Urinary bladder (tissue), 4 donors: ENCODE data around the gene XRCC4. TPM values are rescaled to one million over a fixed set of nuclear protein-coding genes. Genes with fewer than 3 reads are reported as not detected.
"Not testable (repeated sequence)": the region's sequence is repeated elsewhere in the genome, so short reads cannot be mapped to it uniquely, and the experiment has no call there.

Experiments used
- DNase-seq: peaks from one replicate; pipeline ENCODE4 v3.0.0-alpha.2; 2015; ENCODE audit errors: extremely low spot score
- H3K27ac ChIP-seq: one replicate; pipeline ENCODE4 v1.5.1; 2013; ENCODE audit warnings: low read depth, mild to moderate bottlenecking, moderate library complexity
- H3K36me3 ChIP-seq: one replicate; pipeline ENCODE4 v1.6.1; 2013; ENCODE audit warnings: mild to moderate bottlenecking, moderate library complexity; ENCODE audit not compliant: insufficient read depth
- H3K4me1 ChIP-seq: one replicate; pipeline ENCODE4 v1.6.1; 2013; ENCODE audit warnings: mild to moderate bottlenecking, moderate library complexity; ENCODE audit not compliant: insufficient read depth
- H3K4me3 ChIP-seq: one replicate; pipeline ENCODE4 v1.5.1; 2013; ENCODE audit warnings: low read depth, low read length
- WGBS: extraction: QIAGEN DNeasy Blood & Tissue Kit; methylation state at CpG from one replicate; pipeline ENCODE4 v1.1.7; 2013; 5-methylcytosine and 5-hydroxymethylcytosine counted together
- polyA plus RNA-seq: library from polyadenylated mRNA; stranded (reverse); fragments of 200-250 nt; gene quantifications from one replicate; pipeline ENCODE4 v1.2.3, GENCODE V29; 2013
- total RNA-seq: library from RNA; depleted of rRNA; stranded (reverse); fragments of >200 nt; gene quantifications from one replicate; pipeline ENCODE4 v1.2.3, GENCODE V29; 2014
- donor health status: healthy with polysubstance abuse.
- donor health status: healthy.

XRCC4 gene
- total and polyA plus RNA-seq, 2 donors, result 8.0 to 12.1 TPM

DNA sequence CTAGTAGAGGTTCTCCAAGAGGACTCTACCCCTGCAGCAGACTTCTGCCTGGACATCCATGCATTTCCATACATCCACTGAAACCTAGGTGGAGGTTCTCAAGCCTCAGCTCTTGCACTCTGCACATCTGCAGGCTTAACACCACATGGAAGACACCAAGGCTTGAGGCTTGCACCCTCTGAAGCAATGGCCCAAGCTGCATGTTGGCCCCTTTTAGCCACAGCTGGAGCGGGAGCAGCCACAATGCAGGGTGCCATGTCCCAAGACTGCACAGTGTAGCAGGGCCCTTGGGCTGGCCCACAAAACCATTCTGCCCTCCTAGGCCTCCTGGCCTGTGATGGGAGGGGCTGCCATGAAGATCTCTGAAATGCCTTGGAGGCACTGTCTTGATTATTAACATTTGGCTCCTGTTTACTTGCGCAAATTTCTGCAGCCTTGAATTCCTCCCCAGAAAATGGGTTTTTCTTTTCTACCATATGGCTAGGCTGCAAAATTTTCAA lies 271.0 kb downstream of the XRCC4 start:
- Histone ChIP-seq H3K4me1 (no peaks in the 10 kb centered on the region), H3K27ac (no peak overlapping the region), H3K4me3 (no peak overlapping the region), H3K36me3 (no peaks in the 10 kb centered on the region)
- 99% methylated on average over 2 of the region's 2 CpGs for WGBS
- no peak for DNase-seq

DNA sequence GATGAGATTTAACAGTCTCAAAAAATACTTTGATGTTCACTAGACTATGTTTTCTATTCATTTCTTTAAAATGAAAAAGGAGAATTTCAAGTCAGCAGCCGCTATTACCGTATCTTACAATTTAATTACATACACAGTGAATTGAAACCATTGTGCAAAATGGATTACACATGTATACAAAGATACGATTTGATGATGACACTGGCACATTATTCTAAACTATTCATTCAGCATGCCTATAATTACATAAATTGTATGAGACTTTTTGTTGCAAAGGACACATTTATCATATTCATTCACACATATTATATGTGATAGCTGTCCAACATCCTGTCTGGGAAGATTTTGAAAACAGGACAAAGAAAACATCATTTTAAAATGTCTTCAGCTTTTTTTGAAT lies 275.9 kb downstream of the XRCC4 start:
- 83% methylated on average over 3 of the region's 3 CpGs for WGBS
- no peak overlapping the region for H3K4me3 ChIP-seq
- H3K4me1 ChIP-seq, result no peaks in the 10 kb centered on the region

DNA sequence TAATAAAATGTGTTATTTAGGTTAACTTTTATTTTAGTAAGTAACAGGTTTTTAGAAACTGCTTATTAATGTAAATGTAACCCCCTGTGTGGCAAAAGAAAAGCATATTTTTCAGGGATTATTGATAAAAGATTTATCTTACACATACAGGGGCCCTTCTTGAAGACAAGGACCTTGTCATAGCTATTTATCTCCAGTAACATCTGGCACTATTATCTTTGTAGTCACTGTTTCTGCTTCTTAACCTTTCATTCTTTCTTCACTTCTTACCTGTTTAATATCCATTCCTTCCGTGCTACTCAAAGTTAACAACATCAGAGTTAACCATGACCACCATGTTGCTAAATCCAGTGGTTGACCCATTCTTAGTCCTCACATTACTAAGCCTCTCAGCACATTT lies 276.4 kb downstream of the XRCC4 start:
- Histone ChIP-seq H3K4me1 (no peaks in the 10 kb centered on the region), H3K27ac (no peak overlapping the region), H3K4me3 (no peak overlapping the region), H3K36me3 (no peaks in the 10 kb centered on the region)
- DNase-seq, result no peak
- WGBS, result 85% methylated on average over 1 of the region's 1 CpG

More for the DNA sequence above, 275.9 kb downstream of the XRCC4 start:
- no peak for DNase-seq
- Histone ChIP-seq H3K27ac (no peak overlapping the region), H3K36me3 (no peaks in the 10 kb centered on the region)

DNA sequence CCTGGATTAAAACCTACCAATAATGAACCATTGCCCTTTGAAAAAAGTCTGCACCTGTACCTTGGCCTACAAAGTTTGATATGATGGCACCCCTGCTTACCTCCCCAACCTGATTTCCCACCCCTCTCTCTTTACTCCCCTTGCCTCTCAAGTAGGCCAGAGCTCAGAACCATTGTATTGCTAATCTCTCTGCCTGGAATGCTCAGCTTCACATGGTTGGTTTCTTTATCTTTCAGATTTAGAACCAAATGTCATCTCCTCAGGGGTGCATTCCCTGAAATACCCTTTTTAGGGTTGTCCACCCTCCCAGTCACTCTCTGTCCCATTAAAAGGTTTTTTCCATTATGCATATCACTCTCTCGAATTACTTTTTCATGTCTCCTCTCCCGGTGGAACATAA lies 277.6 kb downstream of the XRCC4 start:
- Histone ChIP-seq H3K4me3 (no peak overlapping the region), H3K36me3 (no peaks in the 10 kb centered on the region), H3K27ac (no peak overlapping the region), H3K4me1 (no peaks in the 10 kb centered on the region)
- WGBS, result 50% methylated on average over 2 of the region's 2 CpGs
- no peak for DNase-seq

DNA sequence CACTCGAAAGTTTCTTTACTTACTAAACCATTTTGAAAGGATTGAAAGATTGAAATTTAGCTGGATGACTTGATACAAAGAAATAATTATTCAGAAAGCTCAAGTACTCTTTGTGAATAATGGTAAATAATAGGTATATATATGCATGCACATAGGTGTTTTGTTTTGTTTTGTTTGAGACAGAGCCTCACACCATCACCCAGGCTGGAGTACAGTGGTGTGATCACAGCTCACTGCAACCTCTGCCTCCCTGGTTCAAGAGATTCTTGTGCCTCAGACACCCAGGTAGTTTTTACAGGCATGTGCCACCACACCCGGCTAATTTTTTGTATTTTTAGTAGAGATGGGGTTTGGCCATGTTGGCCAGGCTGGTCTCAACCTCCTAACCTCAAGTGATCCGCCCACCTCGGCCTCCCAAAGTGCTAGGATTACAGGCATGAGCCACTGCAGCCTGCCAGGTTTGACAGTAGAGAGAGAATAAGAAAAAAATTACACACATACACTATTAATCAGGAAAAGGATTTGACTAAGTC lies 278.2 kb downstream of the XRCC4 start:
- not testable (repeated sequence) for H3K27ac ChIP-seq, H3K36me3 ChIP-seq, H3K4me3 ChIP-seq, DNase-seq, H3K4me1 ChIP-seq
- WGBS, result 79% methylated on average over 4 of the region's 4 CpGs

DNA sequence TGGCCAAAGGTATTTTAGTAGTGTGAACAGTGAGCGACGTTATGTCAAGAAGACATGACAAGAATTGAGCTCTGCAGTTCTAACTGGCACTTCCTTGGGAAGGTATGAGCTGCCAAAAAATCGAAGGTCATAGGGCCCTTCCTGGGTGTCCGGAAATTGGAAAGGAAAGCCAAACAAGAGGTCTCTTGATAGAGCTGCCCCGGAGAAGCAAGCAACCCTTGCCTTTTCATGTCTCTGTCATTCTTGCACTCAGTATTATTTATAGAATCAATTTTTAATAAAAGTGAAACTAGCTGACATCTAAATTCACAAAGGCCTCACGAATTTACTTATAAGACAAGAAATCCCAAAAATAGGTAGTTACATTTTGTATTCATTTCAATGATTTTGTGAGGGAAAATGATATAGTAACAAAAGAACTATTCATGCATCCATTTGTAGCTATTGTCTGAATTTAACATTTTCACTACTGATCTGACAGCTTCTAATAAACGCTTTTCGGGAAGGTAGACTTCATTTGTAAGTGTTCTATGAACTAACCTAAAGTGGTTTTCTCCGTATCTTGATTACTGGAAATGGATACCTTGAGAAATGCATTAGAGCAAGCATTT lies 280.4 kb downstream of the XRCC4 start:
- Histone ChIP-seq H3K4me3 (no peak overlapping the region), H3K27ac (no peak overlapping the region), H3K4me1 (no peaks in the 10 kb centered on the region), H3K36me3 (no peaks in the 10 kb centered on the region)
- WGBS, result 93% methylated on average over 9 of the region's 9 CpGs
- DNase-seq, result no peak

- Histone ChIP-seq H3K4me3 (no peak overlapping the region), H3K27ac (no peak overlapping the region), H3K36me3 (no peaks in the 10 kb centered on the region), H3K4me1 (no peaks in the 10 kb centered on the region)
- DNase-seq, result no peak
- 90% methylated on average over 2 of the region's 2 CpGs for WGBS
Measured at GRCh38 chr5:83360573-83360972, 283.2 kb downstream of the XRCC4 start.

GRCh38 chr5:83362526-83362925 lies 285.2 kb downstream of the XRCC4 start:
- DNase-seq, result no peak
- no peak overlapping the region for H3K4me3 ChIP-seq
- no peak overlapping the region for H3K27ac ChIP-seq
- H3K4me1 ChIP-seq, result no peaks in the 10 kb centered on the region
- H3K36me3 ChIP-seq, result no peaks in the 10 kb centered on the region
- WGBS, result 95% methylated on average over 1 of the region's 1 CpG

GRCh38 chr5:83363111-83363885 lies 286.0 kb downstream of the XRCC4 start:
- 92% methylated on average over 7 of the region's 7 CpGs for WGBS

GRCh38 chr5:83363886-83364275 lies 286.5 kb downstream of the XRCC4 start:
- Histone ChIP-seq H3K4me1 (no peaks in the 10 kb centered on the region), H3K4me3 (no peak overlapping the region), H3K27ac (no peak overlapping the region), H3K36me3 (no peaks in the 10 kb centered on the region)
- no peak for DNase-seq
- 99% methylated on average over 1 of the region's 1 CpG for WGBS

More at GRCh38 chr5:83363111-83363885, 286.0 kb downstream of the XRCC4 start:
- Histone ChIP-seq H3K36me3 (no peaks in the 10 kb centered on the region), H3K27ac (no peak overlapping the region), H3K4me3 (no peak overlapping the region), H3K4me1 (no peaks in the 10 kb centered on the region)
- no peak for DNase-seq

DNA sequence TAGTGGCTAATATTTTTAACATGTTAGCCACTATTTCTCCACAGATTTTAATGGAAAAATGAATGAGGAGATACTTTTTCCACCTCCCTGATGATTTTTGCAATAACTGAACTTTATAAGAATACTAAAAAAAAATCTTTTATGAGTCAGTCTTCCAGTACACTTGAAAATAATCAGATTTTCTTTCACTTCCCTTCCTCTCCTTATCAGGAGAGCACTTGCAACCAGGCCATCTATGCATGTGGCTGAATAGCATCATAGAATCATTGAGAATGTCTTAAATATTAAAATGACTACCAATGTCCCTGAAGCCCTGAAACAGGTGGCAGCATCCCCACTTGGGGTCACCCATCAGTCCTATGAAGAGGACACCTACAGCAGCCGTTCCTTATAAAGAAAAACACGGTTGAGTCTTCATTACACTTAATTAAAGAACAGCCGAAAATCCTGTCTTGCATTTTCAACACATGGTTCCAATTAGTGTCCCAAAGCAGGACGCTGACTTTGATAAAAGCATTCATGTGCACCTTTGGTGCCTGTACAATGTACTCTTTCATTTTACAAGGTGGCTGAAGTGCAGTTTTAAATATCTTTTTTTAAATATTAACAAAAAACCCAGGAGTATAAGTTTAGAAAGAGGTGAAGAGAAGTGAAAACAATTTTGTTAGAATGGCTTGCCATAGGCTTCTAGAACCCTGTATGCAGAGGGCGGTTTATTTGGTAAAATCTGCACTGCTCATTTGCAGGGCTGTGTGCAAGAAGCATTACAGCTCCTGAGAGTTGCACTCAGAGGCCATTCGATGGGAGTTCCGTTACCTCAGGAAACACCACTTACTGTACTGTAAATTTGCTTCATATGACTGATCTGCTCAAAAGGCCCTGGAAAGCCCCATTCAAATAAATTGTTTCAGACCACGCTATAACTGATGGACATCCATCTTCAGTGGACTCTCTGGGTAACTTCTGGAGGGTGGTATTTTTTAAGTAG lies 287.3 kb downstream of the XRCC4 start:
- H3K4me1 ChIP-seq, result no peaks in the 10 kb centered on the region
- H3K4me3 ChIP-seq, result no peak overlapping the region
- H3K36me3 ChIP-seq, result no peaks in the 10 kb centered on the region
- WGBS, result 77% methylated on average over 8 of the region's 8 CpGs
- no peak overlapping the region for H3K27ac ChIP-seq
- DNase-seq, result no peak

- H3K4me1 ChIP-seq, result no peaks in the 10 kb centered on the region
- H3K36me3 ChIP-seq, result no peaks in the 10 kb centered on the region
- 81% methylated on average over 5 of the region's 5 CpGs for WGBS
- no peak for DNase-seq
- no peak overlapping the region for H3K27ac ChIP-seq
- H3K4me3 ChIP-seq, result no peak overlapping the region
Measured at GRCh38 chr5:83368319-83368718, 291.0 kb downstream of the XRCC4 start.

- DNase-seq, result no peak
- Histone ChIP-seq H3K4me1 (no peaks in the 10 kb centered on the region), H3K36me3 (no peaks in the 10 kb centered on the region), H3K27ac (no peak overlapping the region), H3K4me3 (no peak overlapping the region)
- WGBS, result 78% methylated on average over 3 of the region's 3 CpGs
Measured at GRCh38 chr5:83368835-83369234, 291.5 kb downstream of the XRCC4 start.
